ENCODE measurements around the gene EHD2. TPM values are rescaled to one million over a fixed set of nuclear protein-coding genes. Genes with fewer than 3 reads are reported as not detected.

The EHD2 gene
- total and polyA plus RNA-seq, 2 donors from 2014 or later, result 19.4 to 105 TPM

DNA sequence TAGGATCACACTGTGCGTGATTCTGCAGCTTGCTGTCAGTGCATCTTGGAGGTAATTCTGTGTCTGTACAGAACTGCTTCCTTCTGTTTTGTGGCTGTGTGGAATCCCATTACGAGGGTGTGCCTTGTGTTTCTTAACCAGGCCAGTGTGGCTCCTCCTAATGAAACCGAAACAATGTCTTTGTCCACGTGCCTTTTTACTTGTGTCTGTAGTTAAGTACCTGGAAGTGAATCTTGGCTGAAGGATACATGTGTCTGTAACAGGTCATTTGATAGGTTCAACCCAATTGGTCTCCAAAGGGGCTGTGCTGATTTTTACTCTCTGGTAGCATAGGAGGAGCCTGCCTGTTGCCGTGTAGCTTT, 45.2 kb downstream of the EHD2 start:
- TF ChIP-seq CTCF (IDR thresholded peaks at IDR 0.05; ENCODE audit: borderline replicate concordance, extremely low read depth, insufficient read depth), result no peak
- Histone ChIP-seq H3K4me1 (ENCODE audit: control insufficient read depth in 2 of 3, insufficient read depth in 2 of 3, low read depth in 1 of 3, low read length in 3 of 3) (no peaks in the 10 kb centered on the region), H3K9ac (ENCODE audit: low read length in 3 of 3) (no peak overlapping the region), H3K9me3 (ENCODE audit: control insufficient read depth in 2 of 3, insufficient read depth in 1 of 3, low read length in 3 of 3) (no peaks in the 10 kb centered on the region), H3K36me3 (ENCODE audit: control insufficient read depth in 2 of 3, insufficient read depth in 3 of 3, low read length in 3 of 3) (peaks cover 2 to 17% (median 10%) of the 10 kb centered on the region in 3 donors), H3K27ac (ENCODE audit: low read depth in 2 of 2, low read length in 2 of 2) (no peak overlapping the region), H3K4me3 (ENCODE audit: low read length in 3 of 3) (no peak overlapping the region), H3K27me3 (ENCODE audit: control insufficient read depth, insufficient read depth, low read length) (no peaks in the 10 kb centered on the region)
- no peak for FAIRE-seq
- DNase-seq, result no peak
- intact Hi-C loops (cut with DNase I), result no loop called here

- Histone ChIP-seq H3K27me3 (ENCODE audit: control insufficient read depth, insufficient read depth, low read length) (no peaks in the 10 kb centered on the region), H3K36me3 (ENCODE audit: control insufficient read depth in 2 of 3, insufficient read depth in 3 of 3, low read length in 3 of 3) (peaks cover 2 to 12% (median 5%) of the 10 kb centered on the region in 3 donors), H3K4me1 (ENCODE audit: control insufficient read depth in 2 of 3, insufficient read depth in 2 of 3, low read depth in 1 of 3, low read length in 3 of 3) (no peaks in the 10 kb centered on the region), H3K9ac (ENCODE audit: low read length in 3 of 3) (no peak overlapping the region), H3K4me3 (ENCODE audit: low read length in 3 of 3) (no peak overlapping the region), H3K9me3 (ENCODE audit: control insufficient read depth in 2 of 3, insufficient read depth in 1 of 3, low read length in 3 of 3) (no peaks in the 10 kb centered on the region), H3K27ac (ENCODE audit: low read depth in 2 of 2, low read length in 2 of 2) (no peak overlapping the region)
- FAIRE-seq (no peak), DNase-seq (no peak)
- no peak for TF ChIP-seq CTCF (IDR thresholded peaks at IDR 0.05; ENCODE audit: borderline replicate concordance, extremely low read depth, insufficient read depth)
- intact Hi-C loops (cut with DNase I), result no loop called here
Measured at GRCh38 chr19:47760632-47760999, 47.4 kb downstream of the EHD2 start.

GRCh38 chr19:47761566-47761965, 48.3 kb downstream of the EHD2 start:
- no peaks in the 10 kb centered on the region for H3K9me3 ChIP-seq (ENCODE audit: control insufficient read depth in 2 of 3, insufficient read depth in 1 of 3, low read length in 3 of 3)
- H3K9ac ChIP-seq (ENCODE audit: low read length in 3 of 3), result no peak overlapping the region
- H3K27ac ChIP-seq (ENCODE audit: low read depth in 2 of 2, low read length in 2 of 2), result no peak overlapping the region
- intact Hi-C loops (cut with DNase I), result no loop called here
- H3K27me3 ChIP-seq (ENCODE audit: control insufficient read depth, insufficient read depth, low read length), result no peaks in the 10 kb centered on the region
- no peaks in the 10 kb centered on the region for H3K4me1 ChIP-seq (ENCODE audit: control insufficient read depth in 2 of 3, insufficient read depth in 2 of 3, low read depth in 1 of 3, low read length in 3 of 3)
- TF ChIP-seq CTCF (IDR thresholded peaks at IDR 0.05; ENCODE audit: borderline replicate concordance, extremely low read depth, insufficient read depth), result no peak
- peaks cover 2 to 9% (median 3%) of the 10 kb centered on the region in 3 donors for H3K36me3 ChIP-seq (ENCODE audit: control insufficient read depth in 2 of 3, insufficient read depth in 3 of 3, low read length in 3 of 3)
- no peak overlapping the region for H3K4me3 ChIP-seq (ENCODE audit: low read length in 3 of 3)
- FAIRE-seq, result no peak
- DNase-seq, result no peak

- FAIRE-seq (no peak), DNase-seq (no peak)
- Histone ChIP-seq H3K4me3 (ENCODE audit: low read length in 3 of 3) (no peak overlapping the region), H3K36me3 (ENCODE audit: control insufficient read depth in 2 of 3, insufficient read depth in 3 of 3, low read length in 3 of 3) (peaks cover 2 to 9% (median 3%) of the 10 kb centered on the region in 3 donors), H3K27ac (ENCODE audit: low read depth in 2 of 2, low read length in 2 of 2) (no peak overlapping the region), H3K27me3 (ENCODE audit: control insufficient read depth, insufficient read depth, low read length) (no peaks in the 10 kb centered on the region), H3K9me3 (ENCODE audit: control insufficient read depth in 2 of 3, insufficient read depth in 1 of 3, low read length in 3 of 3) (no peaks in the 10 kb centered on the region), H3K9ac (ENCODE audit: low read length in 3 of 3) (no peak overlapping the region), H3K4me1 (ENCODE audit: control insufficient read depth in 2 of 3, insufficient read depth in 2 of 3, low read depth in 1 of 3, low read length in 3 of 3) (no peaks in the 10 kb centered on the region)
- intact Hi-C loops (cut with DNase I), result no loop called here
- TF ChIP-seq CTCF (IDR thresholded peaks at IDR 0.05; ENCODE audit: borderline replicate concordance, extremely low read depth, insufficient read depth), result no peak
Measured at GRCh38 chr19:47762151-47762550, 48.9 kb downstream of the EHD2 start.

Data from kidney (tissue), 14 donors.